Adrenal gland (tissue), 5 donors: ENCODE data around the gene ATG9A.

Source experiments
- CTCF ChIP-seq, 6 experiments: fragments of 450-650 bp in 4 of 6; fragments of 200-600 bp in 2 of 6; sonication (generic) in 1 of 6; IDR thresholded peaks; 1 replicate in 5 of 6; 2 replicates in 1 of 6; pipeline versions ENCODE4 v1.5.1 to v1.8.0; 2016 to 2021; ENCODE audit warnings: antibody characterized with exemption in 6 of 6, mild to moderate bottlenecking in 2 of 6, moderate library complexity in 1 of 6
- POLR2A ChIP-seq, 2 donors: fragments of 450-650 bp; IDR thresholded peaks; one replicate each; pipeline ENCODE4 v1.6.1; 2017; ENCODE audit warnings: antibody characterized with exemption in 2 of 2, mild to moderate bottlenecking in 2 of 2, moderate library complexity in 1 of 2
- donor health status: DM: no; HTN: no; CAD: no.

DNA sequence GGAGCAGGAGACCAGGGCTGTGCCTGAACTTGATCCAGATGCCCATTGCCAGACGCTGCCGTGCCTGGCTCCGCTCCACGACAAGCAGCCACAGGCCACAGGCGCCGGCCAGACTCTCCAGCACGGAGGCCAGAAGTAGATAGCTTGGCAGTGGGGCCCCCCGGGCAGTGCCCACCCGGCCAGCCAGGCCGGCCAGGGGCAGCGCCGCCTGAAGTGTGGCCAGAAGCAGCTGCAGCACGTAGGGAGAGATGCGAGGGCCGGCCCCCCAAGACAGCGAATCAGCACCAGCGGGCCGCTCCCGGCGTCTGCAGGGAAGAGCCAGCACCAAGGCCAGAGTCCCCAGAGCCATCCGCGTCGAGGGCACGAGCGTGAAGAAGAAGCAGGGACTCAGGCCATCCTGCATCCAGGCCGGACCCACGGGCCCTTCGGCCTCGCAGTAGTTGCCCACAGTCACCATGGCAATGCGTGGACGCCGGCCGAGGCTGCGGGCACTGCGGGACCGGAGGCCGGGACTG, 11.2 kb downstream of the ATG9A start:
- TF ChIP-seq POLR2A (IDR thresholded peaks at IDR 0.05) = peak; percentile 8 to 38
- TF ChIP-seq CTCF (IDR thresholded peaks at IDR 0.05) = peak in 1 of 6 experiments; percentile 9
